IMR-90 (cell line): ENCODE results near the gene PEX11A. TPM values are rescaled to one million over a fixed set of nuclear protein-coding genes. Genes with fewer than 3 reads are reported as not detected.

ENCODE experiments used
- ATAC-seq: fragments of 200-7000 bp; cut with Tn5 transposase; 2 replicates; pipeline ENCODE4 v1.9.1; 2020; ENCODE audit warnings: low read depth, mild to moderate bottlenecking, moderate library complexity
- BruUV-seq: library from RNA; stranded (reverse); fragments of 400-500 nt; replicated peaks from 2 replicates; lab custom pipeline; 2021; lab: Mats Ljungman, UMichigan
- CTCF ChIA-PET: fragments of 300-600 bp; formaldehyde crosslinking; extraction: SDS; loops from one replicate; lab custom pipeline; 2021; ENCODE audit warnings: antibody characterized with exemption; lab: Yijun Ruan, JAX
- POLR2A ChIA-PET: fragments of 300-600 bp; sonication (Branson Sonifier 250); formaldehyde crosslinking; loops from one replicate; lab custom pipeline; 2022; ENCODE audit warnings: antibody characterized with exemption; ENCODE audit not compliant: unreplicated experiment; lab: Charles Lee
- DNase-seq: peaks from one replicate; pipeline ENCODE4 v3.0.0; 2013
- H2AFZ ChIP-seq: replicated peaks from 2 replicates; pipeline ENCODE3; 2013; ENCODE audit warnings: low read length, mild to moderate bottlenecking; ENCODE audit not compliant: poor library complexity
- H2AK5ac ChIP-seq: 2 replicates; pipeline ENCODE4 v1.6.1; 2013; ENCODE audit warnings: low read depth, low read length, inconsistent platforms
- H2AK9ac ChIP-seq: replicated peaks from 2 replicates; pipeline ENCODE3; 2013; ENCODE audit warnings: mild to moderate bottlenecking, low read depth, low read length, moderate library complexity; ENCODE audit not compliant: poor library complexity
- H2BK120ac ChIP-seq: 2 replicates; pipeline ENCODE4 v1.6.1; 2013; ENCODE audit warnings: low read depth, low read length, inconsistent platforms
- H2BK15ac ChIP-seq: 3 replicates; pipeline ENCODE4 v1.6.1; 2013; ENCODE audit warnings: low read depth, low read length, inconsistent platforms
- H2BK20ac ChIP-seq: 2 replicates; pipeline ENCODE4 v1.6.1; 2013; ENCODE audit warnings: low read depth, mild to moderate bottlenecking, inconsistent platforms, low read length, moderate library complexity
- H2BK5ac ChIP-seq: 2 replicates; pipeline ENCODE4 v1.6.1; 2013; ENCODE audit warnings: mild to moderate bottlenecking, low read depth, low read length, inconsistent platforms; ENCODE audit not compliant: poor library complexity, severe bottlenecking
- H3K14ac ChIP-seq: replicated peaks from 2 replicates; pipeline ENCODE4 v1.6.1; 2013; ENCODE audit warnings: low read depth, low read length, inconsistent platforms
- H3K18ac ChIP-seq: 2 replicates; pipeline ENCODE4 v1.6.1; 2013; ENCODE audit warnings: low read depth, low read length, control low read depth
- H3K23ac ChIP-seq: 2 replicates; pipeline ENCODE4 v1.6.1; 2013; ENCODE audit warnings: low read depth, low read length, inconsistent platforms
- H3K27ac ChIP-seq: 2 replicates; pipeline ENCODE4 v1.5.1; 2013; ENCODE audit warnings: mild to moderate bottlenecking, control low read depth, low read length; ENCODE audit not compliant: insufficient read depth
- H3K27me3 ChIP-seq: 2 replicates; pipeline ENCODE4 v1.6.1; 2013; ENCODE audit warnings: low read length; ENCODE audit not compliant: control insufficient read depth, insufficient read depth
- H3K36me3 ChIP-seq: 2 replicates; pipeline ENCODE4 v1.6.1; 2013; ENCODE audit warnings: low read length, mixed read lengths; ENCODE audit not compliant: control insufficient read depth, insufficient read depth
- H3K4ac ChIP-seq: 2 replicates; pipeline ENCODE4 v1.6.1; 2013; ENCODE audit warnings: low read depth, low read length, inconsistent platforms
- H3K4me1 ChIP-seq: 2 replicates; pipeline ENCODE4 v1.6.1; 2013; ENCODE audit warnings: low read length, mixed read lengths; ENCODE audit not compliant: control insufficient read depth, insufficient read depth
- H3K4me2 ChIP-seq: 2 replicates; pipeline ENCODE4 v1.6.1; 2013; ENCODE audit warnings: low read depth, mild to moderate bottlenecking, control low read depth, low read length, moderate library complexity
- H3K4me3 ChIP-seq: 2 replicates; pipeline ENCODE4 v1.5.1; 2013; ENCODE audit warnings: low read depth, mild to moderate bottlenecking, control low read depth, low read length, moderate library complexity; ENCODE audit not compliant: insufficient read depth
- H3K56ac ChIP-seq: 2 replicates; pipeline ENCODE4 v1.6.1; 2013; ENCODE audit warnings: low read length, inconsistent platforms; ENCODE audit not compliant: insufficient read depth; ENCODE audit errors: extremely low read depth
- H3K79me1 ChIP-seq, 2 experiments: 2 replicates each; pipeline ENCODE4 v1.6.1; 2013; ENCODE audit warnings: low read length in 2 of 2, inconsistent platforms in 1 of 2, low read depth in 1 of 2
- H3K9ac ChIP-seq: 2 replicates; pipeline ENCODE4 v1.6.1; 2013; ENCODE audit warnings: low read depth, low read length, control low read depth
- H3K9me1 ChIP-seq: 2 replicates; pipeline ENCODE4 v1.6.1; 2013; ENCODE audit warnings: low read length, inconsistent platforms; ENCODE audit not compliant: insufficient read depth
- H3K9me3 ChIP-seq: 2 replicates; pipeline ENCODE4 v1.6.1; 2013; ENCODE audit warnings: low read length; ENCODE audit not compliant: control insufficient read depth, insufficient read depth
- H4K20me1 ChIP-seq: 2 replicates; pipeline ENCODE4 v1.6.1; 2013; ENCODE audit warnings: low read length, inconsistent platforms; ENCODE audit not compliant: insufficient read depth
- H4K5ac ChIP-seq: 2 replicates; pipeline ENCODE4 v1.6.1; 2013; ENCODE audit warnings: mild to moderate bottlenecking, low read depth, low read length, control low read depth
- H4K8ac ChIP-seq, 2 experiments: 2 replicates each; pipeline ENCODE4 v1.6.1; 2013; ENCODE audit warnings: low read depth in 2 of 2, low read length in 2 of 2, control low read depth in 1 of 2, inconsistent platforms in 1 of 2
- H4K91ac ChIP-seq: 2 replicates; pipeline ENCODE4 v1.6.1; 2013; ENCODE audit warnings: low read depth, low read length, inconsistent platforms; ENCODE audit not compliant: insufficient read depth
- BHLHE40 ChIP-seq: fragments of 150-350 bp; IDR thresholded peaks from 2 replicates; pipeline ENCODE4 v1.6.1; 2016; ENCODE audit warnings: mild to moderate bottlenecking, low read depth, low read length
- CEBPB ChIP-seq: IDR thresholded peaks from 2 replicates; pipeline ENCODE4 v1.6.1; 2012; ENCODE audit warnings: low read depth, low read length, improper control_type of control experiment
- CHD1 ChIP-seq: IDR thresholded peaks from 2 replicates; pipeline ENCODE4 v1.6.1; 2012; ENCODE audit warnings: low read depth, low read length, improper control_type of control experiment
- CTCF ChIP-seq: conservative IDR thresholded peaks from 2 replicates; pipeline ENCODE4 v1.5.1; 2012; ENCODE audit warnings: mild to moderate bottlenecking, low read depth, low read length, improper control_type of control experiment
- ELK1 ChIP-seq: fragments of 150-350 bp; IDR thresholded peaks from 2 replicates; pipeline ENCODE4 v1.6.1; 2016; ENCODE audit warnings: low read depth, mild to moderate bottlenecking, low read length, moderate library complexity, borderline replicate concordance
- FOS ChIP-seq: fragments of 150-350 bp; IDR thresholded peaks from 2 replicates; pipeline ENCODE4 v1.6.1; 2016; ENCODE audit warnings: low read depth, low read length
- MAFK ChIP-seq: IDR thresholded peaks from 2 replicates; pipeline ENCODE4 v1.6.1; 2012; ENCODE audit warnings: low read depth, low read length, improper control_type of control experiment
- MAZ ChIP-seq: IDR thresholded peaks from 2 replicates; pipeline ENCODE4 v1.6.1; 2012; ENCODE audit warnings: low read depth, mild to moderate bottlenecking, low read length, improper control_type of control experiment, moderate library complexity, borderline replicate concordance
- MXI1 ChIP-seq: IDR thresholded peaks from 2 replicates; pipeline ENCODE4 v1.6.1; 2012; ENCODE audit warnings: low read depth, mild to moderate bottlenecking, low read length, moderate library complexity, borderline replicate concordance
- NFE2L2 ChIP-seq: fragments of 150-350 bp; IDR thresholded peaks from 2 replicates; pipeline ENCODE4 v1.6.1; 2016; ENCODE audit warnings: low read depth, mild to moderate bottlenecking, low read length
- POLR2A ChIP-seq: IDR thresholded peaks from 2 replicates; pipeline ENCODE4 v1.6.1; 2012; ENCODE audit warnings: mild to moderate bottlenecking, low read depth, low read length
- RFX5 ChIP-seq: IDR thresholded peaks from 2 replicates; pipeline ENCODE4 v1.8.0; 2012; ENCODE audit warnings: low read depth, mild to moderate bottlenecking, low read length, moderate library complexity
- SMC3 ChIP-seq: fragments of 150-350 bp; IDR thresholded peaks from 2 replicates; pipeline ENCODE4 v1.6.1; 2016; ENCODE audit warnings: low read depth, mild to moderate bottlenecking, antibody characterized with exemption, low read length, moderate library complexity
- whole genome bisulfite sequencing, 2 experiments: methylation state at CpG; one replicate each; pipeline versions ENCODE4 v1.1.5 to v1.1.7; 2013; ENCODE audit warnings: missing lambda C conversion rate in 2 of 2; ENCODE audit not compliant: insufficient read length in 1 of 2; ENCODE audit errors: extremely low coverage in 2 of 2; 5-methylcytosine and 5-hydroxymethylcytosine counted together
- dilution Hi-C: fragments of 300-500 bp; cut with HindIII; formaldehyde crosslinking; loops from one replicate; pipeline ENCODE4 v1.14.3; 2018; ENCODE audit warnings: low sequenced_read_pairs; ENCODE audit not compliant: unreplicated experiment
- in situ Hi-C: fragments of 300-500 bp; cut with MboI; formaldehyde crosslinking; loops from 3 replicates; pipeline ENCODE4 v1.14.3; 2019; ENCODE audit warnings: low sequenced_read_pairs, inconsistent platforms, mixed read lengths
- intact Hi-C: fragments of 100-400 bp; cut with micrococcal nuclease; formaldehyde crosslinking; loops from 2 replicates; pipeline ENCODE4 v1.10.0; 2022
- polyA plus RNA-seq, 3 experiments: library from polyadenylated mRNA; depleted of rRNA; stranded (reverse); fragments of >200 nt; gene quantifications; 2 replicates each; pipeline ENCODE4 v1.2.3, GENCODE V29; 2012; ENCODE audit warnings: low replicate concordance in 1 of 3
- total RNA-seq: library from RNA; depleted of rRNA; stranded (reverse); fragments of >200 nt; gene quantifications from 2 replicates; pipeline ENCODE4 v1.2.3, GENCODE V29; 2012
- TF ChIP-seq, protein P1 (sequence below): fragments of 150-350 bp; IDR thresholded peaks from 2 replicates; pipeline ENCODE4 v1.6.1; 2017; ENCODE audit warnings: mild to moderate bottlenecking, antibody characterized with exemption, low read length, low read depth

The PEX11A gene
- total and polyA plus RNA-seq, 2 of the 4 experiments (the other 2 are of a cell fraction), result 4.2 to 10.2 TPM

DNA sequence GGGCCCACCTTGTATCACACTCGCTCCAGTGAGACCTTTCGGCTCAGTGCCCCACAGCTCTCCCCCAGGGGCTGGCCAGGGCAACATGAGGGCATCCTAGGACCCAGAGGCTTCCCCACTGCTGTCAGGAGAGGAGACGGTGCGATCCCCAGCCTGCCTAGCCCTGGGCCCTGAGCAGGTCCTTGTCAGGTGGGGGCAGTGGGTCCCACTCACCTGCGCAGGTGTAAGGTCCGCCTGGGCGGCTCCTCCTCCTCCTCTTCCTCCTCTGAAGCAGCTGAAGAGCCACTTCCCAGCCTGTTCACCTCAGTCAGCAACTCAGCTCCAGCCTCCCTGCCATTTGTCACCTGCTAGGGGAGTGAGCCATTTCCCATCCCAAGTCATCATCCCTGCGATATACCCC, 44.9 kb downstream of the PEX11A start:
- H3K79me1 ChIP-seq, result peaks cover 3 to 13% of the 10 kb centered on the region in 2 experiments; a peak in 1 of 4 replicates
- no peaks in the 10 kb centered on the region for H3K9me3 ChIP-seq
- peaks cover 3% of the 10 kb centered on the region; the same call in 1 of the 2 replicates for H3K9me1 ChIP-seq
- no peak overlapping the region for H3K14ac ChIP-seq
- no peak for TF ChIP-seq SMC3
- no peak for TF ChIP-seq MAFK
- no peak for TF ChIP-seq RFX5
- TF ChIP-seq CTCF, result no peak
- no peak for TF ChIP-seq FOS
- TF ChIP-seq MAZ, result no peak
- TF ChIP-seq CEBPB, result no peak
- no peak for TF ChIP-seq POLR2A
- TF ChIP-seq, protein P1, sequence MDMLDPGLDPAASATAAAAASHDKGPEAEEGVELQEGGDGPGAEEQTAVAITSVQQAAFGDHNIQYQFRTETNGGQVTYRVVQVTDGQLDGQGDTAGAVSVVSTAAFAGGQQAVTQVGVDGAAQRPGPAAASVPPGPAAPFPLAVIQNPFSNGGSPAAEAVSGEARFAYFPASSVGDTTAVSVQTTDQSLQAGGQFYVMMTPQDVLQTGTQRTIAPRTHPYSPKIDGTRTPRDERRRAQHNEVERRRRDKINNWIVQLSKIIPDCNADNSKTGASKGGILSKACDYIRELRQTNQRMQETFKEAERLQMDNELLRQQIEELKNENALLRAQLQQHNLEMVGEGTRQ, result no peak
- no peak for TF ChIP-seq MXI1
- no peak for TF ChIP-seq BHLHE40
- no peak for TF ChIP-seq NFE2L2
- TF ChIP-seq CHD1, result no peak
- TF ChIP-seq ELK1, result no peak
- no peak overlapping the region for H3K9ac ChIP-seq
- intact Hi-C loops (no loop called here), in situ Hi-C loops (no loop called here), dilution Hi-C loops (no loop called here)
- ChIA-PET POLR2A (no interaction called here), CTCF (no interaction called here)
- H2BK120ac ChIP-seq, result no peak overlapping the region
- H4K91ac ChIP-seq, result no peak overlapping the region
- H3K4me2 ChIP-seq, result no peak overlapping the region
- H3K4me3 ChIP-seq, result no peak overlapping the region
- no peak overlapping the region for H2AK9ac ChIP-seq
- no peak overlapping the region for H3K4ac ChIP-seq
- WGBS, 2 experiments, result no CpG with 5 or more reads among the region's 8 CpGs
- no peak overlapping the region for H2AK5ac ChIP-seq
- H2BK20ac ChIP-seq, result no peak overlapping the region
- 0 out of 2 replicates have a peak, but pooled peaks cover 3% of the 10 kb centered on the region for H4K20me1 ChIP-seq
- no peak overlapping the region for H4K8ac ChIP-seq
- no peak overlapping the region for H3K23ac ChIP-seq
- ATAC-seq (no peak), DNase-seq (no peak)
- peaks cover 37% of the 10 kb centered on the region for H3K36me3 ChIP-seq
- no peak overlapping the region for H3K56ac ChIP-seq
- no peak overlapping the region for H4K5ac ChIP-seq
- no TSS peak for BruUV-seq
- H3K27me3 ChIP-seq, result no peaks in the 10 kb centered on the region
- H2BK5ac ChIP-seq, result no peak overlapping the region
- H2BK15ac ChIP-seq, result no peak overlapping the region
- no peak overlapping the region for H2AFZ ChIP-seq
- no peak overlapping the region for H3K27ac ChIP-seq
- H3K4me1 ChIP-seq, result peaks cover 2% of the 10 kb centered on the region; the same call in 1 of the 2 replicates
- H3K18ac ChIP-seq, result no peak overlapping the region
